Measurements from ENCODE around the gene IRAK2. TPM values are rescaled to one million over a fixed set of nuclear protein-coding genes. Genes with fewer than 3 reads are reported as not detected.

Gene IRAK2
- total RNA-seq = 2.9 and 3.5 TPM in 2 replicates

GRCh38 chr3:10164546-10165393 is at the start of gene IRAK2:
Gene IRAK2 (plus strand): TSS chr3:10164919. CDS start chr3:10164955, 36 bp downstream.

GRCh38 chr3:10115326-10116137 is 49.2 kb upstream of the IRAK2 start, which contains the start of gene BRK1:
Gene BRK1 (plus strand): TSS chr3:10115675. CDS start chr3:10115702, 27 bp downstream.

GRCh38 chr3:10248184-10248983 is 83.7 kb downstream of the IRAK2 start, which contains the start of gene TATDN2:
Gene TATDN2 (plus strand): TSS chr3:10248459. CDS start chr3:10249201, 742 bp downstream.

GRCh38 chr3:10292505-10293419 is 128.0 kb downstream of the IRAK2 start, which contains the start of gene GHRL:
Gene GHRL (minus strand): TSS chr3:10292947. CDS start chr3:10290180, 2,767 bp downstream.

Other genes with a start within 250 kb of the IRAK2 start
- 65.7 and 80.7 TPM in 2 replicates for gene IL17RC, start 247.8 kb upstream of the IRAK2 start, total RNA-seq
- gene CRELD1, start 231.1 kb upstream of the IRAK2 start, total RNA-seq = 30.1 and 45.0 TPM in 2 replicates
- gene PRRT3, start 212.5 kb upstream of the IRAK2 start, total RNA-seq = 2.0 and 2.3 TPM in 2 replicates
- 47.3 and 73.9 TPM in 2 replicates for gene EMC3, start 178.1 kb upstream of the IRAK2 start, total RNA-seq
- 32.1 and 39.2 TPM in 2 replicates for gene FANCD2, start 138.5 kb upstream of the IRAK2 start, total RNA-seq
- not detected in 2 replicates for gene FANCD2OS, start 56.7 kb upstream of the IRAK2 start, total RNA-seq
- gene BRK1, start 49.2 kb upstream of the IRAK2 start, total RNA-seq = 125 and 163 TPM in 2 replicates
- gene VHL, start 23.1 kb upstream of the IRAK2 start, total RNA-seq = 21.3 and 26.1 TPM in 2 replicates
- gene TATDN2, start 83.5 kb downstream of the IRAK2 start, total RNA-seq = 10.8 and 19.6 TPM in 2 replicates
- gene GHRL, start 128.0 kb downstream of the IRAK2 start, total RNA-seq = not detected in 2 replicates
- gene SEC13, start 156.2 kb downstream of the IRAK2 start, total RNA-seq = 420 and 451 TPM in 2 replicates